Measurements from ENCODE around the gene RIMOC1.

GRCh38 chr5:41857989-41858388 is 46.2 kb upstream of the RIMOC1 start:
- no peak for TF ChIP-seq GATA2 (IDR thresholded peaks at IDR 0.05; ENCODE audit: low read depth, low read length)
- TF ChIP-seq GATA3 (IDR thresholded peaks at IDR 0.05; ENCODE audit: low read depth, low read length), result no peak

All from SH-SY5Y (cell line).